Lower leg skin (tissue), 4 donors: ENCODE measurements around the gene ST7. TPM values are rescaled to one million over a fixed set of nuclear protein-coding genes. Genes with fewer than 3 reads are reported as not detected.
"Not testable (repeated sequence)": the region's sequence is repeated elsewhere in the genome, so short reads cannot be mapped to it uniquely, and the experiment has no call there.

ENCODE experiments used
- DNase-seq, 2 donors: peaks; one replicate each; pipeline ENCODE4 v3.0.0-alpha.2; 2019; ENCODE audit warnings: low spot score in 2 of 2
- H3K4me3 ChIP-seq: fragments of 200-600 bp; sonication (generic); 2 replicates; pipeline ENCODE4 v1.5.1; 2017; ENCODE audit warnings: mild to moderate bottlenecking, low read depth; ENCODE audit not compliant: poor library complexity, severe bottlenecking
- POLR2A ChIP-seq, 2 donors: fragments of 450-650 bp; IDR thresholded peaks; one replicate each; pipeline ENCODE4 v1.6.1; 2016 to 2017; ENCODE audit warnings: antibody characterized with exemption in 2 of 2, mild to moderate bottlenecking in 1 of 2, moderate library complexity in 1 of 2
- WGBS, 2 donors: methylation state at CpG; one replicate each; pipeline ENCODE4 v1.1.5; 2018; 5-methylcytosine and 5-hydroxymethylcytosine counted together
- intact Hi-C: fragments of 100-400 bp; cut with DNase I; formaldehyde crosslinking; loops from one replicate; pipeline ENCODE4 v1.15.0; 2023; ENCODE audit warnings: low total_unique reads
- total RNA-seq, 4 donors: library from RNA; depleted of rRNA; stranded (reverse); fragments of >200 nt; gene quantifications; one replicate each; pipeline ENCODE4 v1.1.0, GENCODE V29; 2016
- TF ChIP-seq, protein P1 (sequence below), 3 donors: fragments of 450-650 bp; IDR thresholded peaks; one replicate each; pipeline ENCODE4 v1.5.1; 2016; ENCODE audit warnings: antibody characterized with exemption in 3 of 3, mild to moderate bottlenecking in 3 of 3, moderate library complexity in 2 of 3

Gene ST7
- total RNA-seq, 4 donors from 2014 or later = 10.8 to 17.1 (median 11.4) TPM

DNA sequence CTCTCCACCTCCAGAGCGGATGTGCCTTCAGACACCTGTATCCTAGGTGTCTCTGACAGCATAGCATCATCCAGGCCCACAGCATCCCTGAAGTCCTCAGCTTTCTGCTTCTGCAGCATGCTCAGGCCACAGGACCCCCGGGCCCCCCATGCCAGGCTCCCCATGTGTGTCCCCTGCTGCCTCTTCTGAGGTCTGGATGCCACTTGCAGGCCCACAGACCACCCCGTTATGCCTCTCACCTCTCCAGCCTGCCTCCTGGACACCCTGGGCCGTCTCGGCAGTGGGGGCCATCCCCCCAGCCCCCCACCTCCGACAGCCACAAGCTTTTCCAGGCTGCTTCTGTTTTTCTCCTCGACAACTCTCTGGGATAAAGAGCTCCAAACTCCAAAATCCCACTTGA, 285.2 kb downstream of the ST7 start:
- no peak overlapping the region for H3K4me3 ChIP-seq
- DNase-seq = no peak
- TF ChIP-seq, protein P1, sequence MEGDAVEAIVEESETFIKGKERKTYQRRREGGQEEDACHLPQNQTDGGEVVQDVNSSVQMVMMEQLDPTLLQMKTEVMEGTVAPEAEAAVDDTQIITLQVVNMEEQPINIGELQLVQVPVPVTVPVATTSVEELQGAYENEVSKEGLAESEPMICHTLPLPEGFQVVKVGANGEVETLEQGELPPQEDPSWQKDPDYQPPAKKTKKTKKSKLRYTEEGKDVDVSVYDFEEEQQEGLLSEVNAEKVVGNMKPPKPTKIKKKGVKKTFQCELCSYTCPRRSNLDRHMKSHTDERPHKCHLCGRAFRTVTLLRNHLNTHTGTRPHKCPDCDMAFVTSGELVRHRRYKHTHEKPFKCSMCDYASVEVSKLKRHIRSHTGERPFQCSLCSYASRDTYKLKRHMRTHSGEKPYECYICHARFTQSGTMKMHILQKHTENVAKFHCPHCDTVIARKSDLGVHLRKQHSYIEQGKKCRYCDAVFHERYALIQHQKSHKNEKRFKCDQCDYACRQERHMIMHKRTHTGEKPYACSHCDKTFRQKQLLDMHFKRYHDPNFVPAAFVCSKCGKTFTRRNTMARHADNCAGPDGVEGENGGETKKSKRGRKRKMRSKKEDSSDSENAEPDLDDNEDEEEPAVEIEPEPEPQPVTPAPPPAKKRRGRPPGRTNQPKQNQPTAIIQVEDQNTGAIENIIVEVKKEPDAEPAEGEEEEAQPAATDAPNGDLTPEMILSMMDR (IDR thresholded peaks at IDR 0.05) = no peak
- no peak for TF ChIP-seq POLR2A (IDR thresholded peaks at IDR 0.05)
- WGBS, 2 donors = 83 to 93% methylated on average over 7 of the region's 7 CpGs
- intact Hi-C loops = no loop called here

DNA sequence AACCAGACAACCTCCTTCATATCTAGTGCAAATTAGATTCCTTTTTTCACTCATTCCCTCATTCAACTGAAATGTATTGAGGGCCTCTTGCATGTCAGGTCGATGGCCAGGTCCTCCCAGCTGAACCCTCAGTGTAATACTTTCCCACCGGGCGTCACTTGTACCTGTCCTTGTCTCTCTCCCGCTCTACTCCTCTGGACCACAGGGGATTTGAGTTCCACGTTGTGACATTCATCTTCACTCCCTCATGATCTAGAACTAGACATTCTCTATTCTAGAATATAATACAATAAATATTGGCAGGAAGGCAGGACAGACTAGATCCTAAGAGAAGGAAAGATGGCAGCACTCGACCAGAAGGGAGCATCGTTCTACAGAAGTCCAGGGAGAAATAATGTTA, 285.6 kb downstream of the ST7 start:
- no peak overlapping the region for H3K4me3 ChIP-seq
- TF ChIP-seq, protein P1 (IDR thresholded peaks at IDR 0.05) = no peak
- no peak for TF ChIP-seq POLR2A (IDR thresholded peaks at IDR 0.05)
- no peak for DNase-seq
- intact Hi-C loops = no loop called here
- 82 to 91% methylated on average over 7 of the region's 7 CpGs for WGBS, 2 donors

DNA sequence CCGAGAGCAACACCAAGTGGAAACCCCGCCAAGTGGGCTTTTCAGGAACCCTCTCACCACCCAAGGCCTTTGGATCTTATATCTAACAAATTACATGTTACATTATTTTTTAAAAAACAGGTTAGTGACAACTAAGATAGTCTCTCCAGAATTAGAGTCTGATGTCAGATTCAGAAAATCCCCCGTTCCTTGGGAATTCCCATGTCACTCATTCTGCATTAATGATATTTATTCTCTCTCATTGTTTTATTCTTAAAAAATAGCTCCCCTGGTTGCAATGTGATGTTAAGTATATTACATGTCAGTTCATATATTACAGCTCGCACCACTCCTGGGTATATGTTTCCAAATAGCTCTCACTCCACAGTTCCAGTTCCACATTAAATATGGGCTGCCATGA, 287.8 kb downstream of the ST7 start:
- no peak for DNase-seq
- TF ChIP-seq POLR2A (IDR thresholded peaks at IDR 0.05) = no peak
- TF ChIP-seq, protein P1 (IDR thresholded peaks at IDR 0.05) = no peak
- no peak overlapping the region for H3K4me3 ChIP-seq
- WGBS, 2 donors = 78 to 80% methylated on average over 4 of the region's 4 CpGs
- intact Hi-C loops = no loop called here

DNA sequence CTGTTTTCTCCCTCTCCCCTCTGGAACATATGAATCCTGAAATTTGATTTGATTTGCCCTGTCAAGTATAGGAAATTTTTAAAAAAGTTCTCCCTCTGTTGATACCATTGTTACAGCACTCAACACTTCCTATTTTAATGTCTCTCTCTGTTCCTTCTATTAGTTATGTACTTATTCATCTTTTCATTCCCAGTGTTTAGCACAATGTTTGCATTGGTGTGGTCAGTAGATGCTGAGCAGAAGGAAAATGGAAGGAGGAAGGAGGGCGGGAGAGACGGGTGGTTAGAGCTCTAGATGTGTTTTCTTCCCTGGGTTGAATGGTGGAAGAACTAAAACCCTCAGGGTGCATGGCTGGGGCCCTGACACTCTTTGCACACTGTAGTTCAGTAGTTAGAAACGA, 290.1 kb downstream of the ST7 start:
- intact Hi-C loops = no loop called here

DNA sequence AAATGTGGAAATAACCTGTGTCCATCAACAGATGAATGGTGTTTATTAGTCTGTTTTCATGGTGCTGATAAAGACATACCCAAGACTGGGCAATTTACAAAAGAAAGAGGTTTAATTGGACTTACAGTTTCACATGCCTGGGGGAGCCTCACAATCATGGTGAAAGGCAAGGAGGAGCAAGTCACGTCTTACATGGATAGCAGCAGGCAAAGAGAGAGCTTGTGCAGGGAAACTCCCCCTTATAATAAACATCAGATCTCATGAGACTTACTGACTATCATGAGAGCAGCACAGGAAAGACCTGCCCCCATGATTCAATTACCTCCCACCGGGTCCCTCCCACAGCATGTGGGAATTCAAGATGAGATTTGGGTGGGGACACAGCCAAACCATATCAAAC, 292.4 kb downstream of the ST7 start:
- 94 to 95% methylated on average over 2 of the region's 2 CpGs for WGBS, 2 donors
- H3K4me3 ChIP-seq, intact Hi-C loops, DNase-seq: not testable (repeated sequence)

More for the DNA sequence above, 290.1 kb downstream of the ST7 start:
- H3K4me3 ChIP-seq = no peak overlapping the region
- DNase-seq = no peak
- WGBS, 2 donors = 50 to 75% methylated on average over 3 of the region's 3 CpGs
- TF ChIP-seq, protein P1 (IDR thresholded peaks at IDR 0.05) = no peak
- no peak for TF ChIP-seq POLR2A (IDR thresholded peaks at IDR 0.05)

DNA sequence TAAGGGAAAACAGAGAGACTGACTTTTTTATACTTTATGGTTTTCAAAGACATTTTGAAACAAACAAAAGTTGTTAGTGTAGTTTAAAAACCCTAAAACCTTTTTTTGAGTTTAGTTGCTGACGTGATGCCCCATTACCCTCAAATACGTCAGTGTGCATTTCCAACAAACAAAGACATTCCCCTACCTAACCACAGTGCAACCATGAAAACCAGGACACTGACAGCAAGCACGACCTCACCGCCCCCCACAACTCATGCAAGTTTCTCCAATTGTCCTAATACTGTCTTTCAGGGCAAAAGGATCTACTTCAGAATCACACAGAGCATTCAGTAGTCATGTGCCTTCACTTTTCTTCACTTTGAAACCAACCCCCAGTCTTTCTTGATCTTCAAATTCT, 294.5 kb downstream of the ST7 start:
- WGBS, 2 donors = 79 to 85% methylated on average over 4 of the region's 4 CpGs

More for the DNA sequence above, 294.5 kb downstream of the ST7 start:
- H3K4me3 ChIP-seq = no peak overlapping the region
- no peak for DNase-seq
- no peak for TF ChIP-seq POLR2A (IDR thresholded peaks at IDR 0.05)
- TF ChIP-seq, protein P1 (IDR thresholded peaks at IDR 0.05) = no peak
- intact Hi-C loops = no loop called here
